K562 (cell line): ENCODE data around the gene PHOX2A. TPM values are rescaled to one million over a fixed set of nuclear protein-coding genes. Genes with fewer than 3 reads are reported as not detected.

Experiments used
- BRD4 ChIP-seq: fragments of 200-600 bp; sonication (generic); IDR thresholded peaks from 2 replicates; pipeline ENCODE4 v1.6.1; 2017; ENCODE audit warnings: inconsistent platforms
- CEBPZ ChIP-seq: fragments of 150-350 bp; IDR thresholded peaks from 2 replicates; pipeline ENCODE4 v1.6.1; 2014; ENCODE audit warnings: low read depth, mild to moderate bottlenecking, low read length, borderline replicate concordance
- CHD1 ChIP-seq: fragments of 200-600 bp; sonication (generic); IDR thresholded peaks from one replicate; pipeline ENCODE4 v1.6.1; 2012; ENCODE audit warnings: mild to moderate bottlenecking, moderate library complexity, low read length, inconsistent platforms
- EGR1 ChIP-seq: fragments of 450-650 bp; conservative IDR thresholded peaks from 2 replicates; pipeline ENCODE4 v1.6.1; 2017; ENCODE audit warnings: mild to moderate bottlenecking
- ETV6 ChIP-seq, 3 experiments: fragments of 150-350 bp in 1 of 3; sonication (generic) in 1 of 3; formaldehyde crosslinking in 1 of 3; IDR thresholded peaks; 2 replicates each; pipeline versions ENCODE4 v1.6.1 to v1.8.0; 2014 to 2022; ENCODE audit warnings: borderline replicate concordance in 2 of 3, low read depth in 2 of 3, antibody characterized with exemption in 1 of 3, low read length in 1 of 3, mild to moderate bottlenecking in 1 of 3, missing genetic modification reagents in 1 of 3
- FOSL1 ChIP-seq: fragments of 200-800 bp; sonication (Bioruptor generic); conservative IDR thresholded peaks from 2 replicates; pipeline ENCODE4 v1.6.1; 2016; ENCODE audit warnings: missing genetic modification characterization, missing compliant biosample characterization
- MCM3 ChIP-seq: fragments of 450-650 bp; IDR thresholded peaks from 2 replicates; pipeline ENCODE4 v1.6.1; 2016
- NCOA2 ChIP-seq, 2 experiments: fragments of 450-650 bp; IDR thresholded peaks; 2 replicates each; pipeline ENCODE4 v1.6.1; 2018; ENCODE audit warnings: mild to moderate bottlenecking in 2 of 2, moderate library complexity in 1 of 2; ENCODE audit not compliant: partially characterized antibody in 2 of 2
- NR2C2 ChIP-seq, 2 experiments: fragments of 200-800 bp in 1 of 2; sonication (Bioruptor generic) in 1 of 2; sonication (generic) in 1 of 2; formaldehyde crosslinking in 1 of 2; IDR thresholded peaks; 2 replicates each; pipeline versions ENCODE4 v1.6.1 to v1.8.0; 2016 to 2022; ENCODE audit warnings: mild to moderate bottlenecking in 1 of 2, missing compliant biosample characterization in 1 of 2, missing genetic modification characterization in 1 of 2, missing genetic modification reagents in 1 of 2
- PHB ChIP-seq: fragments of 250-450 bp; sonication (Bioruptor Pico); IDR thresholded peaks from 2 replicates; pipeline ENCODE4 v1.5.0; 2021
- RBFOX2 ChIP-seq: fragments of 200-400 bp; formaldehyde crosslinking; IDR thresholded peaks from 2 replicates; pipeline ENCODE4 v1.6.1; 2017; ENCODE audit warnings: low read depth, mild to moderate bottlenecking, low read length, moderate library complexity
- RFX5 ChIP-seq: IDR thresholded peaks from 2 replicates; pipeline ENCODE4 v1.6.1; 2011; ENCODE audit warnings: low read depth, mild to moderate bottlenecking, improper control_type of control experiment, low read length
- RFX7 ChIP-seq: fragments of 250-450 bp; sonication (Bioruptor Pico); IDR thresholded peaks from 2 replicates; pipeline ENCODE4 v1.5.1; 2021; ENCODE audit warnings: mild to moderate bottlenecking
- SMARCE1 ChIP-seq: fragments of 450-650 bp; IDR thresholded peaks from 2 replicates; pipeline ENCODE4 v1.7.1; 2016; ENCODE audit warnings: mild to moderate bottlenecking
- ZBTB17 ChIP-seq: fragments of 450-650 bp; formaldehyde crosslinking; IDR thresholded peaks from 2 replicates; pipeline ENCODE4 v1.4.0; 2020; ENCODE audit warnings: mild to moderate bottlenecking
- ZBTB26 ChIP-seq: fragments of 450-650 bp; formaldehyde crosslinking; IDR thresholded peaks from 2 replicates; pipeline ENCODE4 v1.4.0; 2022; ENCODE audit warnings: missing genetic modification characterization
- ZBTB43 ChIP-seq: sonication (generic); formaldehyde crosslinking; IDR thresholded peaks from 2 replicates; pipeline ENCODE4 v1.8.0; 2023; ENCODE audit warnings: mild to moderate bottlenecking, missing genetic modification reagents
- ZNF121 ChIP-seq: sonication (generic); formaldehyde crosslinking; conservative IDR thresholded peaks from 2 replicates; pipeline ENCODE4 v1.8.0; 2022; ENCODE audit warnings: missing genetic modification reagents
- ZNF197 ChIP-seq: fragments of 200-800 bp; sonication (Bioruptor generic); IDR thresholded peaks from 2 replicates; pipeline ENCODE4 v1.6.1; 2016; ENCODE audit warnings: low read depth, missing genetic modification characterization, missing compliant biosample characterization
- ZNF668 ChIP-seq: fragments of 250-450 bp; sonication (Bioruptor Pico); IDR thresholded peaks from 2 replicates; pipeline ENCODE4 v1.8.0; 2022; ENCODE audit warnings: mild to moderate bottlenecking, inconsistent platforms
- ZNF75A ChIP-seq: fragments of 450-650 bp; formaldehyde crosslinking; IDR thresholded peaks from 2 replicates; pipeline ENCODE4 v1.4.0; 2020; ENCODE audit warnings: mild to moderate bottlenecking
- polyA plus RNA-seq, 8 experiments: library from polyadenylated mRNA; depleted of rRNA in 4 of 8; stranded (reverse) in 5 of 8; unstranded in 3 of 8; fragments of >200 nt; fragmentation: Nextera tagmentation in 2 of 8; fragmentation: Illumina TruSeq in 1 of 8; extraction: Ambion mirVana in 2 of 8; extraction: Trizol in 1 of 8; gene quantifications; 2 replicates each; pipeline versions ENCODE4 v1.2.1 to v1.2.3, GENCODE V29; 2011 to 2014; ENCODE audit warnings: inconsistent platforms in 1 of 8, missing spikeins in 1 of 8
- total RNA-seq, 7 experiments: library from RNA; depleted of rRNA in 6 of 7; stranded (reverse); fragments of >200 nt in 6 of 7; fragmentation: Illumina TruSeq in 2 of 7; extraction: Trizol in 2 of 7; gene quantifications; 2 replicates each; pipeline versions ENCODE4 v1.2.1 to v1.2.3, GENCODE V29; 2011 to 2021; ENCODE audit warnings: low replicate concordance in 1 of 7

Gene PHOX2A
- total and polyA plus RNA-seq, 9 of the 15 experiments (the other 6 are each of a cell fraction or from before 2014, with no cell fraction given): not detected

- TF ChIP-seq ZNF197 (CRISPR knock-in tag) (no peak), MCM3 (no peak), SMARCE1 (no peak), CHD1 (peak; percentile 80), RFX7 (CRISPR knock-in tag) (no peak), RFX5 (no peak), ZBTB17 (CRISPR knock-in tag) (no peak), ZNF121 (no peak), FOSL1 (tag) (0 out of 2 replicates have a peak, but pooled peaks have one; percentile 0), BRD4 (peak; percentile 69), ZNF668 (CRISPR knock-in tag) (no peak), PHB (CRISPR knock-in tag) (no peak), NR2C2 (CRISPR knock-in tag; IDR thresholded peaks at IDR 0.05) (no peak), NR2C2 (tag; IDR thresholded peaks at IDR 0.05) (peak; percentile 77; the same call in 1 of the 2 replicates), ZNF75A (no peak), ETV6 (IDR thresholded peaks at IDR 0.05; ENCODE audit: borderline replicate concordance in 1 of 2, low read depth in 2 of 2, low read length in 1 of 2) (no peak), ETV6 (CRISPR knock-in tag; IDR thresholded peaks at IDR 0.05; ENCODE audit: borderline replicate concordance) (no peak), ZBTB26 (CRISPR knock-in tag) (peak; percentile 76; the same call in 1 of the 2 replicates), ZBTB43 (CRISPR knock-in tag) (no peak), CEBPZ (no peak), RBFOX2 (peak; percentile 85), EGR1 (no peak), NCOA2 (IDR thresholded peaks at IDR 0.05; ENCODE audit: partially characterized antibody in 2 of 2) (no peak)
These were observed 20.1 kb downstream of the PHOX2A start (continued) for GRCh38 chr11:72223615-72224563.
